SH-SY5Y (cell line): ENCODE measurements around the gene TCF4.

ENCODE experiments used
- GATA2 ChIP-seq: IDR thresholded peaks from 2 replicates; pipeline ENCODE4 v1.6.1; 2011; ENCODE audit warnings: mild to moderate bottlenecking, low read depth, low read length
- GATA3 ChIP-seq: IDR thresholded peaks from 2 replicates; pipeline ENCODE4 v1.6.1; 2011; ENCODE audit warnings: low read depth, mild to moderate bottlenecking, low read length, moderate library complexity

- TF ChIP-seq GATA2: no peak
- no peak for TF ChIP-seq GATA3
These were observed 217.1 kb downstream of the TCF4 start for GRCh38 chr18:55370936-55371335.
